Raji (cell line): ENCODE measurements around the gene NBAS.

Experiments
- POLR2A ChIP-seq: IDR thresholded peaks from 2 replicates; pipeline ENCODE4 v1.6.1; 2011; ENCODE audit warnings: low read depth, low read length, control low read depth; ENCODE audit not compliant: insufficient read depth

NBAS gene

GRCh38 chr2:15568874-15569273 lies 7.7 kb upstream of the NBAS start:
- no peak for TF ChIP-seq POLR2A

GRCh38 chr2:15566912-15567311 lies 5.8 kb upstream of the NBAS start:
- no peak for TF ChIP-seq POLR2A

GRCh38 chr2:15565994-15566671 lies 5.0 kb upstream of the NBAS start:
- TF ChIP-seq POLR2A = no peak

- TF ChIP-seq POLR2A = no peak
Observed at GRCh38 chr2:15565392-15565791, 4.3 kb upstream of the NBAS start.

DNA sequence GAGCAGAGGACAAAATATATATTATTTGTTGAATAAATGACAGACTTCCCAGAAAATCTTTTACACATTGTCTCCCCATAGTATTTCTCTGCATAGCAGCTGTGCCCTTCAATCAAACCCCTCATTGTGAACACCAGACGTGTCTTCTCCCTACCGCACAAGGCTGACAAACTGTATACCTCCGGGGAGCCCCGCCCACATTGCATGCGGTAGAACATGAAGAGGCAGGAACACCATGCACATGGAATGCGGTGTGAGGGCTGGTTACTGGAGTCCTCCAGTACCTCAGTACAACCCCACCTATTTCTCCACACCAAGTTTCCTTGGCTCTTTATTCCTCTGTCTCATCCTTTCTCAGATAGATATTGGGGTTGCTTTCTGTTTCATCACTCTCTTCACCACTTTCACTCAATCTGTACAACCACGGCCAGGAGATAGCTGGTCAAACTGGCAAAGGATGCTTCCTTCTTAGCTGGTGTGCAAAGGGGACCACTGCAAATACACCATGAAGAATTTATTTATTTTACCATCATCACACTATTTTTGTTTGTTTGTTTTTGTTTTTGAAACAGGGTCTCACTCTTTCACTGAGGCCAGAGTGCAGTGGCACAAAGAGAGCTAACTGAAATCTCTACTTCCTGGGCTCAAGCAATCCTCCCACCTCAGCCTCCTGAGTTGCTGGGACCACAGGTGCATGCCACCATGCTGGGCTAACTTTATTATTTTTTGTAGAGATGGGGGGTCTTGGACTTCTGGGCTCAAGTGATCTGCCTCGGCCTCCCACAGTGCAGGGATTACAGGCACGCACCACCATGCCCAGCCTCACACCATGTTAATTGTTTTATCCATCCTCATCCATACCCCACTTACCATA lies 2.3 kb upstream of the NBAS start:
- TF ChIP-seq POLR2A = no peak

DNA sequence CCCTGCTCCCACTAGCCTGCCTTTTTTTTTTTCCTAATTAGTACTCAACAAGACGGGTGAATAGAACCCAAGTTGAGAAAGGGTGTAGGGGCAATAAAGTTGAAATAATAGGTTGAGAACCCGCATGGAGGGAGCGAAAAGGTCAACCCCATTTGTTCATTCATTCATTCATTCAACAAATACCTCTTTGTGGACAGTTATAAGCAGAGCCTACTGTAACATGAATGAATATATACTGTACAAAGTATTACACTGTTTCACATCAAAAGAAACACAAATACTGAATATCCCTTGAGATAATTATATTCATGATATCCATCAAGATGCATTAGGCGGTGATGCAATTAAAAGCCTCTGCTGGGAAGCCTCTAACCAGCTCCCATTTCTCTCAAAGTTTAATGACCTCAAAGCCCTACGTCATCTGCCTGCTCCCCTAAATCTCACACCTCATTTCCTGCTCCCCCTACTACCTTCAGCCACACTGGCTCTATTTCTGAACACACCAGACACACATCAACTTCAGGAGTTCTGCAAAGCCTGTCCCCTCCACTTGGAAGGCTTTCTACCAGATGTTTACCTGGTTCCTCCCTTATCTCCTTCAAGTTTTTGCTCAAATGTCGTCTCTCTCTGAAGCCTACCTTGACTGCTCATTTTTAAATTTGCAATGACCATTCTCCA lies 1.4 kb upstream of the NBAS start:
- TF ChIP-seq POLR2A = no peak

DNA sequence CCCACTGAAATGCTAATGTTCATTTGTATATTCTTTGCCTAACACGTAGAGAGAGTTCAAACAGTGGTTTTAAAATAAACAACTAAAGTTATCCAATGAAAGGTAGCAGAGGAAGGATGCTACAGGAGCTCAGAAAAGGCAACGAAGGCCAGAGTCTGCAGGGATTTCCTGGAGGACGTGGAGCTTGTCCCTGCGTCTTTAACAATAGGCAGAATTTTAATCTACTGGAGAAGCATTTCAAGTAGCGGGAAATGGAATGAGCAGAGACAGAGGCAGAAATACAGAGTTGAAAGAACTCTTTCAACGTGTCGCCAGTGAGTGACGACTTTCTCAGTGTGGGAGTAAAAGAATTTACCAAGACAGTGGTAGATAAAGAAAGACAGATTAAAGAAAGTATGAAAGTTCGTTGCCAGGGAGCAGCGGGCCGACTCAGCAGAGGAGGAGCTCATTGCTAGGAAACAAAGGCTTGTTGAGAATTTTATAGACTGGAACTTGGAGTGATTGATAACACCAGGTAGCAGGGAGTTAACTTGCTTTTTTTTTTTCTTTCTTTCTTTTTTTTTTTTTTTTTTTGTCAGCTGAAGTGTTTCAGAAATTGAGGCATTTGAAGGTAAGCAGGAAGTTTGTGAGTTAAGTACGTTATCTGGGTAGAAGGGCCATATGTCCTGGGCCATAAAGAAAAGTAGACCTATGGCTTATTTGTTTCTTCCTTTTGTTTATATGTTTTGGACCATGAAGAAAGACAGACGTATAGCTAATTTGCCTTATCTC lies 625 bp upstream of the NBAS start:
- no peak for TF ChIP-seq POLR2A

DNA sequence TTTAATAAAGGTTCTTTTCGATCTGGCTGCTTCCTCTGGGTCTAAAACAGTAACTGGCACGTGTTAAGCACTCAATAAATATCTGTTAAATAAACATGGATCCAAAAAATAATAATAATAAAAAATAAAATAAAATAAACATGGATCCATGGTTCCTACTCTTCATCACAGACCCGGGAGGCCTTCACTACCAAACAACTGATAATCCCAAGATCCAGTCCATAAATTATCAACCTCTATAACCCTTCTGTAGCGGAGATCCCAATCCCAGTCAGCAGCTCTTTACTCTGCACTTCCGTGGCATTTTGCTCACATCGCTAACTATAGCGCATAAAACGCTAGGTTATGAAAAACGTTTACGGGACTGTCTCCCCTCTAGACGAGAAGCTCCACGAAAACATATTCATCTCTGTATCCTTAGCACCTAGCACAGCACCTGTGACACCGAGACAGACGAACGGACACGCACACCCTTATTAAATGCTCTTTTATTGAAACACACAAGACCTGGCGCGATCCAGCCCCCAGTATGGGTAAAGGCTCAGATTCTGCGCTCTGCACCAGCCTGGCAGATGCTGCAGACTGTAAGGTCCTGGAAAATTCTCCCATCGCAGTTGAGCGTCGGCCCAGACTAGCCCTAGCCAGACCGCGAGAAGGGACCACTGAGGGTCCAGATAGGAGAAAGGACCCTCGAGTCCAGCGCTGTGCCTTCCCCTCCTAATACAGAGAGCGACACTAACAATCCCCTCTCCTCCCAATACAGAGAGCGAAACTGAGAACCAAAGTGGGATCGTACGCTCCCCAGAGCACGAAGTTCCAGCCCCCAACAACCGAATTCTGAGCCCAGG lies 770 bp downstream of the NBAS start:
- TF ChIP-seq POLR2A = no peak

- TF ChIP-seq POLR2A = no peak
Observed at GRCh38 chr2:15559379-15560139, 1.6 kb downstream of the NBAS start.

DNA sequence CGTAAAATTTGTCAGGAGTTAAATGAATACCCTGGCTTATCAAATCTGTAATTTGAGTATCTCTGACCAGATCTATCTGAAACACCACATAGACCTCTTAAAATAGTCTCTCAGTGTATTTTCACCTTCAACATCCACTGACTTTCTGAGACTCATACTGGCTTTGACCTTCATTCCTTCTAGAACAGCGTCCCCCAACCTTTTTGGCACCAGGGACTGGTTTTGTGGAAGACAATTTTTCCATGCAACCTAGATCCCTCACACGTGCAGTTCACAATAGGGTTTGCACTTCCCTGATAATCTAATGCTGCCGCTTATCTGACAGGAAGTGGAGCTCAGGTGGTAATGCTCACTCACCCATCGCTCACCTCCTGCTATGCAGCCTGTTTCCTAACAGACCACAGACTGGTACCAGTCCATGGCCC lies 3.2 kb downstream of the NBAS start:
- no peak for TF ChIP-seq POLR2A

DNA sequence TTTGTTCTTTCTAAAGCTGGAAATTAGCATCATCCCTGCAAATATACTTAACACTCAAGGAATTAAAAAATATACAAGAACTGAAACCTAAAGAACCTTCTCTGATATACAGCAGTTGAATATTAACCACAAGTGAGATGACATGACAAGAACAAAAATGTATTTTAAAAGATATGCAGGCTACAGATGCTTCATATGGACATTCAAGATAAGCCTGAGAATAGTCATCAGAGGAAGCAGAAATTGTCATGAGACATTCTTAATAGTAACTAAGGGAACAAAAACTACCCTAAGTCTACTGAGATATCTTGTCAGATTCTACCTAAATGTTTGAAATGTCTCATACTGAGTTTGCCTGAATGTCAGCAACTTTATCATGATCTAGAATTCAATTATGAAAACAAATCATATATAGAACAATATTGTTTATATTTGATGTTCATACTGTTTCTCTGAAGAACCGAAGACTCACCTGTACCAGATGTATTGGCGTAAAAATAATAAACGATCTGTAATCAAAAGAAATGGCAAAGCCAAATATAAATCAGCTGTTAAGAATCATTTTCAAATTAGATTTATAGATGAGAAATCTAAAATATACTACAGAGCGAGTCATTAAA lies 4.7 kb downstream of the NBAS start:
- TF ChIP-seq POLR2A = no peak

DNA sequence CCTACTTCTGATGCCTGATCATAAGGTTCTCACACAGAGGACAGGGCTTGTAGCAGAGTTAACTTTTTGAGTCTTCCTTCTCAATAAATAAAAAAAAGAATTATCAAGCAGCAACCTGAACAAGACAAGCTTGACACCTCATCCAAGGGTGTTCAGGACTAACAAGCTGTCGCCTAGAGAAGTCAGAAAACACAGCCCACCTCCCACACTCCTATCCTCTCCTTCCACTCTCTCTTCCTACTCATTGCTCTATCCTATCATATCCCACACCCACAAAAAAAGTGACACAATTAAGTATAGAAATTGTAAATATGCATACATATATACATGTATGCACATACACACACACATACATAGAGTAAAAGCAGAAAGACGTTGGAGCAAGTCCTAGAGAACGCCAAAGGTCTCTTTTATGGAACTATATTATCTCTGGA lies 5.4 kb downstream of the NBAS start:
- no peak for TF ChIP-seq POLR2A
